ENCODE data around the gene ILF3. TPM values are rescaled to one million over a fixed set of nuclear protein-coding genes. Genes with fewer than 3 reads are reported as not detected.

Gene ILF3
- total and polyA plus RNA-seq, 2 donors (not counting 3 experiments of a cell fraction or from before 2014, with no cell fraction given): 186 to 459 TPM

GRCh38 chr19:10683582-10683981 is 29.4 kb downstream of the ILF3 start:
- no peaks in the 10 kb centered on the region for H3K9me3 ChIP-seq (replicated peaks; ENCODE audit: control insufficient read depth, insufficient read depth, low read length)
- peaks cover 9% of the 10 kb centered on the region for H3K79me2 ChIP-seq (ENCODE audit: control insufficient read depth, insufficient read depth, low read length)
- ChIA-PET POLR2A (no interaction called here), CTCF (interaction anchor here (0.6 to 0.7 kb wide), 2 partner anchors 39 to 42 kb away, joined by 3 to 5 read pairs; no protein-coding TSS in a partner anchor)
- peaks cover 40 to 81% of the 10 kb centered on the region in 2 experiments for H3K36me3 ChIP-seq (ENCODE audit: control insufficient read depth in 2 of 2, extremely low read depth in 1 of 2, insufficient read depth in 2 of 2, low read length in 2 of 2)
- H2AFZ ChIP-seq (ENCODE audit: low read depth, low read length): no peak overlapping the region
- FAIRE-seq: no peak
- no peak overlapping the region for H3K4me2 ChIP-seq (ENCODE audit: insufficient read depth, low read length)
- no peak for TF ChIP-seq JUN (IDR thresholded peaks at IDR 0.05; ENCODE audit: borderline replicate concordance, insufficient read depth, insufficient read length, low read depth)
- TF ChIP-seq EZH2 (IDR thresholded peaks at IDR 0.05; ENCODE audit: borderline replicate concordance, low read depth, low read length, severe bottlenecking): no peak
- no peak for TF ChIP-seq POLR2A (IDR thresholded peaks at IDR 0.05; ENCODE audit: low read depth, low read length)
- TF ChIP-seq FOS (IDR thresholded peaks at IDR 0.05; ENCODE audit: borderline replicate concordance, insufficient read depth, low read length): no peak
- TF ChIP-seq POLR2AphosphoS5 (IDR thresholded peaks at IDR 0.05; ENCODE audit: insufficient read depth, low read depth, low read length): no peak
- TF ChIP-seq, protein P1, sequence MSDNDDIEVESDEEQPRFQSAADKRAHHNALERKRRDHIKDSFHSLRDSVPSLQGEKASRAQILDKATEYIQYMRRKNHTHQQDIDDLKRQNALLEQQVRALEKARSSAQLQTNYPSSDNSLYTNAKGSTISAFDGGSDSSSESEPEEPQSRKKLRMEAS (IDR thresholded peaks at IDR 0.05; ENCODE audit: insufficient read depth, insufficient read length): no peak
- no peak for DNase-seq (ENCODE audit: low read depth, low spot score)
- H3K9me1 ChIP-seq (replicated peaks; ENCODE audit: control insufficient read depth, extremely low read depth, insufficient read depth, low read length): no peaks in the 10 kb centered on the region
- dilution Hi-C loops (cut with MboI; ENCODE audit: extremely low pct_ligation_motif_present, low sequenced_read_pairs) (no loop called here), intact Hi-C loops (cut with micrococcal nuclease) (no loop called here)
- H3K9ac ChIP-seq (replicated peaks; ENCODE audit: extremely low read depth, insufficient read depth, low read length): no peak overlapping the region
- H3K4me3 ChIP-seq (replicated peaks in 1 of 3; ENCODE audit: insufficient read depth in 1 of 3, low read depth in 1 of 3, low read length in 3 of 3): no peak overlapping the region
- H3K4me1 ChIP-seq (ENCODE audit: control insufficient read depth, extremely low read depth, insufficient read depth, low read length): no peaks in the 10 kb centered on the region
- H3K27me3 ChIP-seq (ENCODE audit: control insufficient read depth in 2 of 2, insufficient read depth in 2 of 2, low read length in 2 of 2): no peaks in the 10 kb centered on the region
- H3K27ac ChIP-seq (ENCODE audit: insufficient read depth, low read depth, low read length): no peak overlapping the region
- H4K20me1 ChIP-seq (replicated peaks; ENCODE audit: control insufficient read depth, extremely low read depth, insufficient read depth, low read length): no peaks in the 10 kb centered on the region
- no TSS peak for BruUV-seq (replicated peaks)

GRCh38 chr19:10685210-10685609 is 31.1 kb downstream of the ILF3 start:
- no peak overlapping the region for H3K4me3 ChIP-seq (replicated peaks in 1 of 3; ENCODE audit: insufficient read depth in 1 of 3, low read depth in 1 of 3, low read length in 3 of 3)
- H3K9me3 ChIP-seq (replicated peaks; ENCODE audit: control insufficient read depth, insufficient read depth, low read length): no peaks in the 10 kb centered on the region
- TSS peak; percentile 15 for BruUV-seq (replicated peaks)
- ChIA-PET POLR2A (no interaction called here), CTCF (no interaction called here)
- H3K27me3 ChIP-seq (ENCODE audit: control insufficient read depth in 2 of 2, insufficient read depth in 2 of 2, low read length in 2 of 2): no peaks in the 10 kb centered on the region
- FAIRE-seq (no peak), DNase-seq (ENCODE audit: low read depth, low spot score) (no peak)
- peaks cover 31 to 76% of the 10 kb centered on the region in 2 experiments for H3K36me3 ChIP-seq (ENCODE audit: control insufficient read depth in 2 of 2, extremely low read depth in 1 of 2, insufficient read depth in 2 of 2, low read length in 2 of 2)
- intact Hi-C loops (cut with micrococcal nuclease): no loop called here
- H3K4me1 ChIP-seq (ENCODE audit: control insufficient read depth, extremely low read depth, insufficient read depth, low read length): no peaks in the 10 kb centered on the region
- H3K79me2 ChIP-seq (ENCODE audit: control insufficient read depth, insufficient read depth, low read length): peaks cover 3% of the 10 kb centered on the region
- no peaks in the 10 kb centered on the region for H3K9me1 ChIP-seq (replicated peaks; ENCODE audit: control insufficient read depth, extremely low read depth, insufficient read depth, low read length)
- no peaks in the 10 kb centered on the region for H4K20me1 ChIP-seq (replicated peaks; ENCODE audit: control insufficient read depth, extremely low read depth, insufficient read depth, low read length)
- TF ChIP-seq, protein P1 (IDR thresholded peaks at IDR 0.05; ENCODE audit: insufficient read depth, insufficient read length): no peak
- TF ChIP-seq EZH2 (IDR thresholded peaks at IDR 0.05; ENCODE audit: borderline replicate concordance, low read depth, low read length, severe bottlenecking) (no peak), FOS (IDR thresholded peaks at IDR 0.05; ENCODE audit: borderline replicate concordance, insufficient read depth, low read length) (no peak), GATA2 (IDR thresholded peaks at IDR 0.05; ENCODE audit: insufficient read depth, insufficient read length, low read depth, low read length) (no peak), MYC (IDR thresholded peaks at IDR 0.05; ENCODE audit: low read depth, low read length) (no peak), JUN (IDR thresholded peaks at IDR 0.05; ENCODE audit: borderline replicate concordance, insufficient read depth, insufficient read length, low read depth) (no peak), POLR2AphosphoS5 (IDR thresholded peaks at IDR 0.05; ENCODE audit: insufficient read depth, low read depth, low read length) (no peak), CTCF (IDR thresholded peaks at IDR 0.05; ENCODE audit: extremely low read depth in 1 of 2, insufficient read depth in 1 of 2, low read depth in 1 of 2, low read length in 2 of 2) (no peak), POLR2A (IDR thresholded peaks at IDR 0.05; ENCODE audit: low read depth, low read length) (no peak)
- no peak overlapping the region for H3K9ac ChIP-seq (replicated peaks; ENCODE audit: extremely low read depth, insufficient read depth, low read length)
- H3K4me2 ChIP-seq (ENCODE audit: insufficient read depth, low read length): no peak overlapping the region
- dilution Hi-C loops (cut with MboI; ENCODE audit: extremely low pct_ligation_motif_present, low sequenced_read_pairs): no loop called here
- no peak overlapping the region for H2AFZ ChIP-seq (ENCODE audit: low read depth, low read length)
- H3K27ac ChIP-seq (ENCODE audit: insufficient read depth, low read depth, low read length): no peak overlapping the region
